HG02763 (cell line): ENCODE data around the gene GRIK3.

ENCODE experiments used
- ATAC-seq: cut with Tn5 transposase; IDR thresholded peaks from one replicate; pipeline ENCODE4 v1.9.1; 2021; ENCODE audit warnings: mild to moderate bottlenecking, moderate library complexity; ENCODE audit not compliant: unreplicated experiment

The GRIK3 gene

GRCh38 chr1:36796106-36796590 lies 238.2 kb downstream of the GRIK3 start:
- no peak for ATAC-seq

GRCh38 chr1:36794460-36794859 lies 239.9 kb downstream of the GRIK3 start:
- ATAC-seq = no peak

GRCh38 chr1:36793452-36793851 lies 240.9 kb downstream of the GRIK3 start:
- ATAC-seq = no peak

- ATAC-seq = no peak
Observed at GRCh38 chr1:36792292-36792691, 242.0 kb downstream of the GRIK3 start.

GRCh38 chr1:36790191-36790590 lies 244.1 kb downstream of the GRIK3 start:
- ATAC-seq = no peak

- ATAC-seq = no peak
Observed at GRCh38 chr1:36789535-36789934, 244.8 kb downstream of the GRIK3 start.

- ATAC-seq = no peak
Observed at GRCh38 chr1:36787312-36787913, 246.9 kb downstream of the GRIK3 start.

- ATAC-seq = no peak
Observed at GRCh38 chr1:36786425-36786824, 247.9 kb downstream of the GRIK3 start.

- no peak for ATAC-seq
Observed at GRCh38 chr1:36784147-36784859, 250.0 kb downstream of the GRIK3 start.

GRCh38 chr1:36783475-36783874 lies 250.8 kb downstream of the GRIK3 start:
- no peak for ATAC-seq

GRCh38 chr1:36782785-36783184 lies 251.5 kb downstream of the GRIK3 start:
- no peak for ATAC-seq

GRCh38 chr1:36782085-36782484 lies 252.2 kb downstream of the GRIK3 start:
- ATAC-seq = no peak

GRCh38 chr1:36781098-36781497 lies 253.2 kb downstream of the GRIK3 start:
- ATAC-seq = no peak

GRCh38 chr1:36778740-36779139 lies 255.6 kb downstream of the GRIK3 start:
- ATAC-seq = no peak

GRCh38 chr1:36776948-36777831 lies 257.1 kb downstream of the GRIK3 start:
- ATAC-seq = no peak

GRCh38 chr1:36776256-36776655 lies 258.1 kb downstream of the GRIK3 start:
- ATAC-seq = no peak

GRCh38 chr1:36775716-36776115 lies 258.6 kb downstream of the GRIK3 start:
- ATAC-seq = no peak

- ATAC-seq = no peak
Observed at GRCh38 chr1:36773827-36774541, 260.3 kb downstream of the GRIK3 start.

GRCh38 chr1:36772647-36773495 lies 261.4 kb downstream of the GRIK3 start:
- ATAC-seq = no peak

GRCh38 chr1:36771660-36772284 lies 262.5 kb downstream of the GRIK3 start:
- no peak for ATAC-seq
